ENCODE results near the gene STKLD1.
"Not testable (repeated sequence)": the region's sequence is repeated elsewhere in the genome, so short reads cannot be mapped to it uniquely, and the experiment has no call there.

STKLD1 gene

GRCh38 chr9:133362359-133363044 is 13.7 kb upstream of the STKLD1 start:
- no peaks in the 10 kb centered on the region for H3K9me3 Mint-ChIP-seq
- no peaks in the 10 kb centered on the region for H3K27me3 Mint-ChIP-seq
- H3K4me1 Mint-ChIP-seq = peaks cover 11% of the 10 kb centered on the region
- ATAC-seq (ENCODE audit: low read depth) (no peak), DNase-seq (ENCODE audit: low spot score in 2 of 2) (no peak)
- H3K27ac Mint-ChIP-seq = no peak overlapping the region
- no peak overlapping the region for H3K4me3 Mint-ChIP-seq
- peaks cover 21% of the 10 kb centered on the region for H3K36me3 Mint-ChIP-seq

DNA sequence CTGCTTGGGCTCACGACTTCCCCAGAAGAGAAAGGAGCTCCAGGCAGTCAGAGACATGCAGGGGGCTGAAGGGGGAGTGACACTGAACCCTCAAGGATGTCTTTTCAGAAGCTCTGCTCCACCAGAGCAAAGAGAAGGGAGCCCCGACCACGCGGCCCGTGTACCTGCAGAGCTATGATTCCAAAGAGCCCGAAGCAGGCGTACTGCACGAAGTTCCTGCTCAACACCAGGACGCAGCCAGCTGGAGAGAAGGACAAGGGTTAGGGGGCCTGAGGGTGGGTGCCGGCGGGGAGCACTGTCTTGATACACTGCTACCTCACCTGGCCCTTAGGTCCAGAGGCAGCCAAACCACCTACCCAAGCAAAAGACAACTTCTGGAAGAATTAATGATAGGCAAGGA is 9.7 kb upstream of the STKLD1 start:
- ATAC-seq (ENCODE audit: low read depth) (no peak), DNase-seq (ENCODE audit: low spot score in 2 of 2) (no peak)
- Mint-ChIP-seq H3K36me3 (peaks cover 25% of the 10 kb centered on the region), H3K27ac (no peak overlapping the region), H3K27me3 (no peaks in the 10 kb centered on the region), H3K4me1 (peaks cover 26% of the 10 kb centered on the region), H3K9me3 (no peaks in the 10 kb centered on the region), H3K4me3 (no peak overlapping the region)

GRCh38 chr9:133367221-133367620 is 8.9 kb upstream of the STKLD1 start:
- DNase-seq (ENCODE audit: low spot score in 2 of 2) (no peak), ATAC-seq (ENCODE audit: low read depth) (no peak)
- H3K27me3 Mint-ChIP-seq = no peaks in the 10 kb centered on the region
- H3K27ac Mint-ChIP-seq = no peak overlapping the region
- peaks cover 32% of the 10 kb centered on the region for H3K4me1 Mint-ChIP-seq
- no peak overlapping the region for H3K4me3 Mint-ChIP-seq
- no peaks in the 10 kb centered on the region for H3K9me3 Mint-ChIP-seq
- H3K36me3 Mint-ChIP-seq = peaks cover 23% of the 10 kb centered on the region

DNA sequence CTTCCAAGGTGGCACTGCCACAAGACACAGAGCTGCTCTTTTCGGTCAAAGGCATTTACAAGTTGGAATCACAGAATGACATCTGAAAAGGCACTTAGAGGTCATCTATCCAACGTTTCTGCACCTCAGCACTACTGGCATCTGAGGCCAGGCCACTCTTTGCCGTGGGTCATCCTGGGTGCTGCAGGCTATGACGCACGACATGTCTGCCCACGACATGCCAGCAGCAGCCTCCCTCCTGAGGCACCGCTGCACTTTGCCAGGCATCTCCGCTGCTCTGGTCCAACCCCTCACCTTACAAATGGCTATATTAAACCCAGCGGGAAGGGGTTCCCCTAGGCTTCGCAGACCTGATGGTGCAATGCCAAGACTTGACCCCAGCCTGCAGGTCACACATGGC is 8.4 kb upstream of the STKLD1 start:
- Mint-ChIP-seq H3K27me3 (no peaks in the 10 kb centered on the region), H3K36me3 (peaks cover 21% of the 10 kb centered on the region), H3K4me1 (peaks cover 38% of the 10 kb centered on the region), H3K4me3 (no peak overlapping the region), H3K27ac (no peak overlapping the region), H3K9me3 (no peaks in the 10 kb centered on the region)
- ATAC-seq (ENCODE audit: low read depth) (no peak), DNase-seq (ENCODE audit: low spot score in 2 of 2) (no peak)

DNA sequence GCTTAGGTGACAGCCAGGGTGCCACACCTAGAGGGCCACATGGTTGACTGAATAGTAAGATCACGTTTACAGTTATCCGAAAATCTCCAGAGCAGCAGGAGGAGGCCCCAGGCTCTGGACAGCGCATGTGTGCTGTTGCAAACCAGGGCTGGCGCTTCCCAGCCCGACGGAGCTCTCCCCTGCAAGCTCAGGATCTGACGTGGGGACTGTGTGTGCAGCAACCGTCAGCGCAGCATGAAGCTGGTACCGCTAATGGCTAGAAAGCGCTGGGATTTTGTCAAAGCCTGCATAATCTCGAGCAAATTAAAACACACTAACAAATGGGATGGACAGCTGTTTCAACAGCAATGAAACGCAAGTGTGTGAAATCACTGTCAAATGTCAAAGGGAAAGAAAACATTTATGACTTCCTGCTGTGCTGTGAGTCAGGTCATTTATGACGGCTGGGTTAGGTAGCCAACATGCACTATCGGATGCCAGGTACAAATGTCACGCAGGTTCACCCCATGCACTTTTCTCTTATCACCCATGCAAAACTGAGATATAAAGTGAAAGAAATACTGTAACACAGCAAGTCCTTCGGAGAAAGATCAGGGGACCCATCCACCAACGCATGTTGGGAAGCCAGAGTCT is 7.8 kb upstream of the STKLD1 start:
- Mint-ChIP-seq H3K4me1 (peaks cover 38% of the 10 kb centered on the region), H3K36me3 (peaks cover 19% of the 10 kb centered on the region), H3K4me3 (no peak overlapping the region), H3K27me3 (no peaks in the 10 kb centered on the region), H3K9me3 (no peaks in the 10 kb centered on the region), H3K27ac (no peak overlapping the region)
- no peak for ATAC-seq (ENCODE audit: low read depth)
- DNase-seq (ENCODE audit: low spot score in 2 of 2) = no peak

DNA sequence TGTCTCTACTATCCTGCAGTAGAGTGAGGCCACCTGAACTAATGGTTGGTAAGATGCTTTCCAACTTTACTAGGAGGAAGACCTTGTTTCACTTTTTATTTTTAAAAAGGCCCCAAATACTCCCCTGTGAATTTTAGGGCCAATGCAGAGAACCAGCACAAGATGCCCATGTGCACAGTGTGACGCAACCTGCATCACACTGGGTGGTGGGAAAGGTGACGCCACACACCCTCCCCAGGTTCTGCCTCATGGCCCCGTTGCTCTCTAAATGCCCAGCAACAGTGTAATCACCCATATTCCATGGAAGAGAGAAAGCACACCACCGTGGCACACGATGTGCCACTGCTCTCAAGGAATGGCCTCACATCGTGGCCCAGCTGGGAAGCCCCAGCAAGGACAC is 6.7 kb upstream of the STKLD1 start:
- Mint-ChIP-seq H3K4me1 (peaks cover 38% of the 10 kb centered on the region), H3K36me3 (peaks cover 10% of the 10 kb centered on the region), H3K27me3 (no peaks in the 10 kb centered on the region), H3K27ac (peak overlapping the region; percentile 36), H3K9me3 (no peaks in the 10 kb centered on the region), H3K4me3 (no peak overlapping the region)
- no peak for DNase-seq (ENCODE audit: low spot score in 2 of 2)
- ATAC-seq (ENCODE audit: low read depth) = no peak

GRCh38 chr9:133369933-133370332 is 6.2 kb upstream of the STKLD1 start:
- Mint-ChIP-seq H3K4me3 (no peak overlapping the region), H3K9me3 (no peaks in the 10 kb centered on the region), H3K27me3 (no peaks in the 10 kb centered on the region), H3K27ac (peak overlapping the region; percentile 36), H3K4me1 (peaks cover 43% of the 10 kb centered on the region), H3K36me3 (peaks cover 10% of the 10 kb centered on the region)
- DNase-seq (ENCODE audit: low spot score in 2 of 2) = no peak
- ATAC-seq (ENCODE audit: low read depth) = no peak

DNA sequence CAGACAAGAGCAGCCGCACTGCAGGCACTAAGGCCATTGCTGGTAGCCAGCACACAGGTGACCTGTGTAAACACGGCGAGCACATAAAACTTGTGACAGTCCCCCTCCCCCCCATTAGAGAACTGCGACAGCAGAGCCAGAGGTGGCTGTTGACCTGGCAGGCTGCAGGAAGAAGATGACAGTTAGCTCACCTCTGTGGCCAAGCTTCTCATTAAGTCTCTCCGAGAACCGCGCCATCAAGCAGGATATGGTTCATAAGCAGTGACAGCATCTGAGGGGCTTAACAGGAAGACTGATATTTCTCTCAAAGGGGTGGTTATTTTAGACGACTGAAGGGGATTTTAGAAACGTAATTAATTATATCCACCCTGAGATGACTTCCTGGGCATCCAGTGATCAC is 5.5 kb upstream of the STKLD1 start:
- Mint-ChIP-seq H3K4me1 (peaks cover 46% of the 10 kb centered on the region), H3K36me3 (peaks cover 9% of the 10 kb centered on the region), H3K4me3 (peak overlapping the region; percentile 6), H3K9me3 (no peaks in the 10 kb centered on the region), H3K27ac (peak overlapping the region; percentile 76), H3K27me3 (no peaks in the 10 kb centered on the region)
- ATAC-seq (ENCODE audit: low read depth) (peak; percentile 38), DNase-seq (ENCODE audit: low spot score in 2 of 2) (no peak)

GRCh38 chr9:133371261-133371711 is 4.9 kb upstream of the STKLD1 start:
- DNase-seq (ENCODE audit: low spot score in 2 of 2) = no peak
- Mint-ChIP-seq H3K4me1 (peaks cover 46% of the 10 kb centered on the region), H3K27me3 (no peaks in the 10 kb centered on the region), H3K27ac (peak overlapping the region; percentile 76), H3K4me3 (peak overlapping the region; percentile 45), H3K9me3 (no peaks in the 10 kb centered on the region), H3K36me3 (peaks cover 8% of the 10 kb centered on the region)
- ATAC-seq (ENCODE audit: low read depth) = no peak

GRCh38 chr9:133372144-133372543 is 4.0 kb upstream of the STKLD1 start:
- Mint-ChIP-seq H3K4me3 (peak overlapping the region; percentile 17), H3K36me3 (peaks cover 8% of the 10 kb centered on the region), H3K27ac (no peak overlapping the region), H3K9me3 (no peaks in the 10 kb centered on the region), H3K27me3 (no peaks in the 10 kb centered on the region), H3K4me1 (peaks cover 46% of the 10 kb centered on the region)
- DNase-seq (ENCODE audit: low spot score in 2 of 2) (no peak), ATAC-seq (ENCODE audit: low read depth) (no peak)

DNA sequence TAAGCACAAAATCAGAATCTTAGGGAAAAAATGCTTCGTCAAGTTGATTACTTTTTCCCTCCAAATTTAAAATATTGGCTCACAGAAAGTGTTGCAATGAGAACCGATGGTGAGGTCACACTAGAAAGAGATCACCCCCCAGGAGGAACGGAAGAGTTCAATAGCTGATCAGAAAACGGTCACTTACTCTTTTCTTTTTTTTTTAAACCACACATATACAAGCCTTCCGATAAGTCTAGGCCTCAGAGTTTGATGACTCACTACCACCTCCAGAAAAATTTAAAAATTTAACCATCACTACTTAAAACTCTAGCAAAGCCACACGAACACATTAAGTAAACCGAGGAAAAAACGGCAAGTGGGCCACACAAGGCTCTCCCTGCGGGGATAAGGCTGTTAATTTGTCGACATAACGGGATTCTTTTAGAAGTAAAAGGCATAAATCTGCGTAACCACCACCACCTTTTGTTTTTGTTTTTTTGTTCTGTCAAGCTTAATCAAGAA is 1.5 kb upstream of the STKLD1 start:
- Mint-ChIP-seq H3K36me3 (peaks cover 6% of the 10 kb centered on the region), H3K4me1 (peaks cover 36% of the 10 kb centered on the region), H3K27ac (peak overlapping the region; percentile 90), H3K4me3 (peak overlapping the region; percentile 95), H3K27me3 (no peaks in the 10 kb centered on the region), H3K9me3 (no peaks in the 10 kb centered on the region)
- DNase-seq (ENCODE audit: low spot score in 2 of 2) (no peak), ATAC-seq (ENCODE audit: low read depth) (no peak)

DNA sequence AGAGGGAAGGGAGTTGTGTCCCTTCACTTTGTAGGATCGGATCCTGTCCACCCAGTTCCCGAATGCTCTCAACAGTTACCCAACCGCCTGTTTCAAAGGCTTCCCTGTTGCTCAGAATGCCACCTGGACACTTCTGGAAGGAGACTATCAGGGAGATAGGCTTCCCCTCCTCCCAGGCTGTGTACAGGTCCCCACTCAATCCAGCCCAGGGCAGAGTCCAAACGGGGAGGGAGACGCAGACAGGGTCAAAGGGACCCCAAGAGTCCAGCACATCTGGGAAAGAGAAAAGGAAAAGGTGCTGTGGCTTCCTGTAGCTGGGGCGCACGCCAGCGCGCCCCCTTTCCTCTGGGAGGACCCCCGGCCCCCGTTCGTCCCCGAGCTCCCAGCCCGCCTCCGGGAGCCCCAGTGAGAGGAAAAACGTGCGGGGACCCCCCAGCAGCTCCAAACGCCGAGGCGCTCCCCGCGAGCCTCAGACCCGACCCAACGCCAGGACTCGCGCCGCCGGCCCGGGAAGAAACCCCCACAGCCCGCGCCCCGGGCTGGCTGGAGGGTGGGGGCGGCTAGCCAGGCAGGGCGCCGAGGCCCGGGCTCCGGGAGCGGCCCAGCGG is 946 bp upstream of the STKLD1 start:
- peak overlapping the region; percentile 90 for H3K27ac Mint-ChIP-seq
- no peaks in the 10 kb centered on the region for H3K9me3 Mint-ChIP-seq
- H3K4me3 Mint-ChIP-seq = peak overlapping the region; percentile 95
- no peaks in the 10 kb centered on the region for H3K27me3 Mint-ChIP-seq
- peaks cover 32% of the 10 kb centered on the region for H3K4me1 Mint-ChIP-seq
- ATAC-seq (ENCODE audit: low read depth) = peak; percentile 5
- H3K36me3 Mint-ChIP-seq = peaks cover 3% of the 10 kb centered on the region
- no peak for DNase-seq (ENCODE audit: low spot score in 2 of 2)

DNA sequence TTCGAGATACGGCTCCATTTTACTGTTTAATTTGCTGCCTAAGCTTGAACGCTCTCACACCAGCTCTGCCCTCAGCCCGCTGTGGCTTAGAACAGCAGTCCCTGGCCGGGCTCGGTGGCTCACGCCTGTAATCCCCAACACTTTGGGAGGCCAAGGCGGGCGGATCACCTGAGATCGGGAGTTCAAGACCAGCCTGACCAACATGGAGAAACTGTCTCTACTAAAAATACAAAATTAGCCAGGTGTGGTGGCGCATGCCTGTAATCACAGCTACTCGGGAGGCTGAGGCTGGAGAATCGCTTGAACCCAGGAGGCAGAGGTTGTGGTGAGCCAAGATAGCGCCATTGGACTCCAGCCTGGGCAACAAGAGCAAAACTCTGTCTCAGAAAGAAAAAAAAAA is 1.1 kb downstream of the STKLD1 start:
- not testable (repeated sequence) for DNase-seq (ENCODE audit: low spot score in 2 of 2); H3K9me3 Mint-ChIP-seq; H3K36me3 Mint-ChIP-seq; H3K27ac Mint-ChIP-seq; ATAC-seq (ENCODE audit: low read depth); H3K27me3 Mint-ChIP-seq
- Mint-ChIP-seq H3K4me1 (peaks cover 13% of the 10 kb centered on the region), H3K4me3 (peak overlapping the region; percentile 39)

GRCh38 chr9:133377721-133378216 is 1.6 kb downstream of the STKLD1 start:
- H3K27ac Mint-ChIP-seq = no peak overlapping the region
- peaks cover 8% of the 10 kb centered on the region for H3K4me1 Mint-ChIP-seq
- no peaks in the 10 kb centered on the region for H3K36me3 Mint-ChIP-seq
- no peaks in the 10 kb centered on the region for H3K9me3 Mint-ChIP-seq
- ATAC-seq (ENCODE audit: low read depth) (no peak), DNase-seq (ENCODE audit: low spot score in 2 of 2) (no peak)
- H3K27me3 Mint-ChIP-seq = no peaks in the 10 kb centered on the region
- no peak overlapping the region for H3K4me3 Mint-ChIP-seq

All from memory B cell (primary cell).